HUES64 (cell line): ENCODE measurements around the gene OPCML.

Source experiments
- H3K27ac ChIP-seq: 2 replicates; pipeline ENCODE4 v1.7.0; 2013; ENCODE audit warnings: low read depth, low read length, inconsistent platforms
- H3K27me3 ChIP-seq: 2 replicates; pipeline ENCODE4 v1.6.1; 2013; ENCODE audit warnings: mild to moderate bottlenecking, low read length; ENCODE audit not compliant: insufficient read depth
- H3K36me3 ChIP-seq: 2 replicates; pipeline ENCODE4 v1.6.1; 2013; ENCODE audit warnings: mild to moderate bottlenecking, low read length; ENCODE audit not compliant: insufficient read depth
- H3K4me1 ChIP-seq: 2 replicates; pipeline ENCODE4 v1.6.1; 2013; ENCODE audit warnings: mild to moderate bottlenecking, low read length, moderate library complexity; ENCODE audit not compliant: insufficient read depth
- H3K4me3 ChIP-seq: 2 replicates; pipeline ENCODE4 v1.5.1; 2013; ENCODE audit warnings: mild to moderate bottlenecking, low read length, moderate library complexity
- H3K9ac ChIP-seq: 2 replicates; pipeline ENCODE4 v1.6.1; 2013; ENCODE audit warnings: mild to moderate bottlenecking, low read depth, low read length
- H3K9me3 ChIP-seq: 2 replicates; pipeline ENCODE4 v1.6.1; 2013; ENCODE audit warnings: low read depth, low read length; ENCODE audit not compliant: insufficient read depth
- WGBS: fragments of 150-250, 120-280 bp; methylation state at CpG from one replicate; pipeline ENCODE4 v1.1.7; 2013; ENCODE audit warnings: missing lambda C conversion rate; 5-methylcytosine and 5-hydroxymethylcytosine counted together

Gene OPCML

GRCh38 chr11:133477251-133477625 lies 55.1 kb downstream of the OPCML start:
- H3K9me3 ChIP-seq, result no peaks in the 10 kb centered on the region
- no peaks in the 10 kb centered on the region for H3K4me1 ChIP-seq
- no peak overlapping the region for H3K4me3 ChIP-seq
- H3K27ac ChIP-seq, result no peak overlapping the region
- no peak overlapping the region for H3K9ac ChIP-seq
- H3K36me3 ChIP-seq, result no peaks in the 10 kb centered on the region
- H3K27me3 ChIP-seq, result no peaks in the 10 kb centered on the region
- WGBS, result 84% methylated on average over 4 of the region's 4 CpGs

GRCh38 chr11:133476570-133477250 lies 55.6 kb downstream of the OPCML start:
- Histone ChIP-seq H3K36me3 (no peaks in the 10 kb centered on the region), H3K27ac (no peak overlapping the region), H3K27me3 (no peaks in the 10 kb centered on the region), H3K4me3 (no peak overlapping the region), H3K9me3 (no peaks in the 10 kb centered on the region), H3K9ac (no peak overlapping the region), H3K4me1 (no peaks in the 10 kb centered on the region)
- WGBS, result 81% methylated on average over 11 of the region's 11 CpGs

- Histone ChIP-seq H3K9me3 (no peaks in the 10 kb centered on the region), H3K27me3 (no peaks in the 10 kb centered on the region), H3K36me3 (no peaks in the 10 kb centered on the region), H3K4me3 (no peak overlapping the region), H3K4me1 (no peaks in the 10 kb centered on the region), H3K9ac (no peak overlapping the region), H3K27ac (no peak overlapping the region)
- WGBS, result 89% methylated on average over 6 of the region's 6 CpGs
These were observed 57.8 kb downstream of the OPCML start for GRCh38 chr11:133474461-133474860.

GRCh38 chr11:133467686-133468085 lies 64.6 kb downstream of the OPCML start:
- WGBS, result 91% methylated on average over 1 of the region's 1 CpG
- Histone ChIP-seq H3K27ac (no peak overlapping the region), H3K27me3 (no peaks in the 10 kb centered on the region), H3K9ac (no peak overlapping the region), H3K36me3 (no peaks in the 10 kb centered on the region), H3K9me3 (no peaks in the 10 kb centered on the region), H3K4me1 (no peaks in the 10 kb centered on the region), H3K4me3 (no peak overlapping the region)

GRCh38 chr11:133443206-133443747 lies 89.0 kb downstream of the OPCML start:
- H3K4me3 ChIP-seq, result no peak overlapping the region
- no peaks in the 10 kb centered on the region for H3K27me3 ChIP-seq
- no peaks in the 10 kb centered on the region for H3K9me3 ChIP-seq
- peak overlapping the region; percentile 56 for H3K27ac ChIP-seq
- no peaks in the 10 kb centered on the region for H3K36me3 ChIP-seq
- 90% methylated on average over 4 of the region's 4 CpGs for WGBS
- no peak overlapping the region for H3K9ac ChIP-seq
- peaks cover 34% of the 10 kb centered on the region for H3K4me1 ChIP-seq

GRCh38 chr11:133441964-133442660 lies 90.2 kb downstream of the OPCML start:
- WGBS, result 29% methylated on average over 1 of the region's 1 CpG
- Histone ChIP-seq H3K27ac (peak overlapping the region; percentile 88), H3K9ac (no peak overlapping the region)

GRCh38 chr11:133425992-133426391 lies 106.3 kb downstream of the OPCML start:
- H3K4me1 ChIP-seq, result peaks cover 14% of the 10 kb centered on the region
- H3K9me3 ChIP-seq, result no peaks in the 10 kb centered on the region
- H3K36me3 ChIP-seq, result no peaks in the 10 kb centered on the region
- no peaks in the 10 kb centered on the region for H3K27me3 ChIP-seq
- no peak overlapping the region for H3K9ac ChIP-seq
- no peak overlapping the region for H3K4me3 ChIP-seq
- H3K27ac ChIP-seq, result no peak overlapping the region; the same call in 1 of the 2 replicates

More at GRCh38 chr11:133441964-133442660, 90.2 kb downstream of the OPCML start:
- Histone ChIP-seq H3K9me3 (no peaks in the 10 kb centered on the region), H3K36me3 (no peaks in the 10 kb centered on the region), H3K4me3 (peak overlapping the region; percentile 15; the same call in 1 of the 2 replicates), H3K27me3 (no peaks in the 10 kb centered on the region), H3K4me1 (peaks cover 34% of the 10 kb centered on the region)

GRCh38 chr11:133425245-133425644 lies 107.1 kb downstream of the OPCML start:
- Histone ChIP-seq H3K4me1 (peaks cover 14% of the 10 kb centered on the region), H3K27ac (peak overlapping the region; percentile 65; the same call in 1 of the 2 replicates), H3K9me3 (no peaks in the 10 kb centered on the region), H3K27me3 (no peaks in the 10 kb centered on the region), H3K36me3 (no peaks in the 10 kb centered on the region), H3K9ac (no peak overlapping the region), H3K4me3 (no peak overlapping the region)
- WGBS, result 68% methylated on average over 1 of the region's 1 CpG

- Histone ChIP-seq H3K27me3 (no peaks in the 10 kb centered on the region), H3K4me1 (peaks cover 11% of the 10 kb centered on the region; the same call in 1 of the 2 replicates), H3K4me3 (no peak overlapping the region), H3K36me3 (no peaks in the 10 kb centered on the region), H3K9ac (no peak overlapping the region), H3K9me3 (0 out of 2 replicates have a peak, but pooled peaks cover 7% of the 10 kb centered on the region), H3K27ac (no peak overlapping the region)
These were observed 114.1 kb downstream of the OPCML start for GRCh38 chr11:133418218-133418617.

- 86% methylated on average over 6 of the region's 6 CpGs for WGBS
- Histone ChIP-seq H3K36me3 (no peaks in the 10 kb centered on the region), H3K9me3 (0 out of 2 replicates have a peak, but pooled peaks cover 7% of the 10 kb centered on the region), H3K4me3 (no peak overlapping the region), H3K27ac (no peak overlapping the region), H3K4me1 (peaks cover 11% of the 10 kb centered on the region; the same call in 1 of the 2 replicates), H3K9ac (no peak overlapping the region), H3K27me3 (no peaks in the 10 kb centered on the region)
These were observed 117.8 kb downstream of the OPCML start for GRCh38 chr11:133414506-133414905.

- Histone ChIP-seq H3K9ac (no peak overlapping the region), H3K36me3 (no peaks in the 10 kb centered on the region), H3K27me3 (no peaks in the 10 kb centered on the region), H3K4me3 (no peak overlapping the region), H3K9me3 (no peaks in the 10 kb centered on the region), H3K4me1 (peaks cover 11% of the 10 kb centered on the region; the same call in 1 of the 2 replicates), H3K27ac (no peak overlapping the region)
- WGBS, result 86% methylated on average over 3 of the region's 3 CpGs
These were observed 118.6 kb downstream of the OPCML start for GRCh38 chr11:133413703-133414102.
